DMS79 (cell line): Measurements from ENCODE around the gene DNAAF8.

Experiments used
- DNase-seq: peaks from one replicate; lab custom pipeline; 2025; lab: John Stamatoyannopoulos, UW

DNAAF8 gene

DNA sequence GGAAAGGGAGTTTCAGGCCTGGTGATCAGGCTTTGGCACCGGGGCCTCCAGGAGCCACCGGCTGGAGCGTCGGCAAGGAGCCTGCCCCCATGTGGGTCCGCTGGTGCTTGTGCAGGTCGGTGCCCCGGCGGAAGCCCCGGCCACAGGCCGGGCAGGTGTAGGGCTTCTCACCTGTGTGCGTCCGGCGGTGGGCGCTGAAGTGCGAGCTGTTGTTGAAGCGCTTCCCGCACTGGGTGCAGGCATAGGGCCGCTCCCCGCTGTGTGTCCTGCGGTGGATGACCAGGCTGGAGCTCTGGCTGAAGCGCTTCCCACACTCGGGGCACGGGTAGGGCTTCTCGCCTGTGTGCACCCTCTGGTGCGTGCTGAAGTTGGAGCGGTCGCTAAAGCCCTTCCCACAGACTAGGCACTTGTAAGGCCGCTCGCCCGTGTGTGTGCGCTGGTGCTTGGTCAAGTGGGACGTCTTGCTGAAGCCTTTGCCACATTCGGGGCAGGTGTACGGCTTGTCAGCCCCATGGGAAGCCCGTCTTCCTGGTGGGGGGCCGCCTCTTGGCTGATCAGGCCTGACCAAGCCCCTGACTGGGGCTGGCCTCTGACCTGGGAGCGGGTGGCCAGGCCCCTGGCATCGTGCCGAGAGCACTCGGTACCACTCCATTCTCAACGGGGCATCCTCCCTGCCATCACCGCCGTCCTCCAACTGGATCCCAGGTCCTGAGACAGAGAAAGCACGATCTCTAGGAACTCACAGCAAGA lies 18.2 kb downstream of the DNAAF8 start:
- peak; percentile 71 for DNase-seq

DNA sequence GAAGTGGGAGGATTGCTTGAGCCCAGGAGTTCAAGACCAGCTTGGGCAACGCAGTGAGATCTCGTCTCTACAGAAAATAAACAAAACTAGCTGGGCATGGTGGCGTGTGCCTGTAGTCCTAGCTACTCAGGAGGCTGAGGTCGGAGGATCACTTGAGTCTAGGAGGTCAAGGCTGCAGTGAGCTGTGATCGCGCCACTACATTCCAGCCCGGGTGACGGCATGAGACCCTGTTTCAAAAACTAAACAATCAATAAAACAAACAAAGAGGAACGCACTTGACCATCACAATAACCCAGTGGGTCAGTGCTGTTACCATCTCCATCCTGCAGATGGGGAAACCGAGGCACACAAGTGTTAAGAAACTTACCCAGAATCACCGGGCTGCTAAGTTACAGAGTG lies 18.9 kb downstream of the DNAAF8 start:
- DNase-seq = no peak

DNA sequence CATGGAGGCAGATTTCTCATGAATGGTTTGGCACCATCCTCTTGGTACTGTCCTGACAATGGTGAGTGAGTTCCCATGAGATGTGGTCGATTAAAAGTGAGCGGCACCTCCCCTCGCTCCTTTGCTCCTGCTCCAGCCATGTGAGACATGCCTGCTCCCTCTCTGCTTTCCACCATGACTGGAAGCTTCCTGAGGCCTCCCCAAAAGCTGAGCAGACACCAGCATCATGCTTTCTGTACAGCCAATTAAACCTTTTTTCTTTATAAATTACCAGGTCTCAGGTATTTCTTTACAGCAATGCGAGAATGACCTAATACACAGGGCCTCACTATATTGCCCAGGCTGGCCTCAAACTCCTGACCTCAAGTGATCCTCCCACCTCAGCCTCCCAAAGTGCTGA lies 20.5 kb downstream of the DNAAF8 start:
- DNase-seq = no peak

DNA sequence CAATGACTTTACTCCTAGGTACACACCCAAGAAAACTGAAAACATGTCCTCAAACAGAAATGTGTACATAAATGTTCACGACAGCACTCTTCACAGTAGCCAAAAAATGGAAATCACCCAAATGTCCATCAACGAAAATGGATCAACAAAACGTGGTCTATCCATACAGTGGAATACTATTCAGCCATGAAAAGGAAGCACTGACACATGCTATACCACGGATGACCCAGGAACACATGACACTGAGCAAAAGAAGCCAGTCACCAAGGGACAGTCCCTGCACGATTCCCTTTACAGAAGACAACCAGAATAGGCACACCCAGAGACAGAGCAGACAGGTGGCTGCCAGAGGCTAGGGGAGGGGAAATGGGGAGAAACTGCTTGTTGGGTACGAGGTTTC lies 21.4 kb downstream of the DNAAF8 start:
- no peak for DNase-seq

DNA sequence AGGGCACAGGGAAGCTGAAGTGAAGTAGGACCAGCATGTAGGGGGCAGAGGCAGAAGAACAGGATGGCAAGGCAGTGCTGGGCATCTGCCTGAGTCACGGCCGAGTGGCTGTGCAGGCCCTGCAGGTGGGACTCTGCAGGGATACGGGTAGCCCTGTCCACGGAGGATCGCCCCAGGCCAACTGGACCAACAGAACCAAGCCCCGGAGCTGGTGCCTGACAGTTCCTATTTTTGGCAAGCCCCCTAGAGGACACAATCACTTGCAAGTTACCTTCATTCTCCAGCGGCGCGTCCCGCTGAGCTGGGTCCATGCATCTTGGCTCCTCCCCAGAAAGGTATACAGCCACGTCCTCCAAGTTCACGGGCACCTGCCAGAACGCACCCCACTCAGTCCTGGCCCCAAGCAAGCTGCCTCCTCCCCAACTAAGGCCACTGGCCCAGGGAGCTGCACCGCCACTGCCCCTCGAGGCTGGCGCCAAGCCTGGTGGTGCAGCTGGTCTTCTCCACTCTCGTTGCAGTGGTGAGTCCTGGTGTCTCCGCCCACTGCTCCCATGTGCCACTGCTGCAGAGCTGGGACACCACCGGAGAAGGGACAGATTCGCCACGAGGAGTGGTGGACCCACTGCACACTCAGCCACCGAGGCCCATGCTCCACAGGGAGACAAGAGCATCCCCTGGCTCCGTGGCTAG lies 26.0 kb downstream of the DNAAF8 start:
- no peak for DNase-seq

DNA sequence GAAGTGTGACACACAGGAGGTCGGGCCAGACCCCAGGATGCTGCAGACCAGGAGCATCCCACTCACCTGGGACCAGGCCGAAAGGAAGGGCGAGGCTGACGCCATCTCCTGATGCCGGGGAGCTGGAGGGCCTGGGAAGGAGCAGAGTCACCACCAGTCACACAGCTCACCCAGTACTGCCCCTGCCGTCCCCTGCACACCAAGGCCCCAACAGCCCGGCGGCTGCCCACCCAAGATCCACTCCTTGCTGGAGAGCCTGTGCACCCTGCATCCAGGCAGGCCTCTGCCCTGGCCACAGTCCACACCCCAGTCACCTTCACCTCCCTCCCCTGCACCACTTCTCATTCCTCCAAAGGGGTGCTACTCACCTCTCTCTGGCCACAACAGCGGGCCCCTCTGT lies 27.9 kb downstream of the DNAAF8 start:
- no peak for DNase-seq

DNA sequence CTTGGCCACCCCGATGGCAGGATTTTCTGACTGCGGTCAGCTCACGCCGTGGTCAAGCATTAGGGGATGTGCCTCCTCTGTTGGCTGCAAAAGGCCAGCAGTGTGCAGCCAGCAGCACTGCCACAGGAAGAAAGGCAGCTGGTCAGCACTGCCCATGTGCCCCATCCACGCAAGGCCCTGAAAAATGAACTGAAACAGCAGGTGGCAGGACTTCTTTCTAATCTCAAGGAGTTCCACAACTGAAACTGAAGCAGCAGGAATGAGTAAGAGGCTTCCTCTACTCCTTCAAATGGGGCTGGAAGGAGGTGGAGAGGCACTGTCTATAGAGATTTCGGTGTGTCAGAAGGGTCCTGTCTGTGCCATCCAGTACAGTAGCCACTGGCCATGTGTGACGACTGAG lies 29.5 kb downstream of the DNAAF8 start:
- no peak for DNase-seq

DNA sequence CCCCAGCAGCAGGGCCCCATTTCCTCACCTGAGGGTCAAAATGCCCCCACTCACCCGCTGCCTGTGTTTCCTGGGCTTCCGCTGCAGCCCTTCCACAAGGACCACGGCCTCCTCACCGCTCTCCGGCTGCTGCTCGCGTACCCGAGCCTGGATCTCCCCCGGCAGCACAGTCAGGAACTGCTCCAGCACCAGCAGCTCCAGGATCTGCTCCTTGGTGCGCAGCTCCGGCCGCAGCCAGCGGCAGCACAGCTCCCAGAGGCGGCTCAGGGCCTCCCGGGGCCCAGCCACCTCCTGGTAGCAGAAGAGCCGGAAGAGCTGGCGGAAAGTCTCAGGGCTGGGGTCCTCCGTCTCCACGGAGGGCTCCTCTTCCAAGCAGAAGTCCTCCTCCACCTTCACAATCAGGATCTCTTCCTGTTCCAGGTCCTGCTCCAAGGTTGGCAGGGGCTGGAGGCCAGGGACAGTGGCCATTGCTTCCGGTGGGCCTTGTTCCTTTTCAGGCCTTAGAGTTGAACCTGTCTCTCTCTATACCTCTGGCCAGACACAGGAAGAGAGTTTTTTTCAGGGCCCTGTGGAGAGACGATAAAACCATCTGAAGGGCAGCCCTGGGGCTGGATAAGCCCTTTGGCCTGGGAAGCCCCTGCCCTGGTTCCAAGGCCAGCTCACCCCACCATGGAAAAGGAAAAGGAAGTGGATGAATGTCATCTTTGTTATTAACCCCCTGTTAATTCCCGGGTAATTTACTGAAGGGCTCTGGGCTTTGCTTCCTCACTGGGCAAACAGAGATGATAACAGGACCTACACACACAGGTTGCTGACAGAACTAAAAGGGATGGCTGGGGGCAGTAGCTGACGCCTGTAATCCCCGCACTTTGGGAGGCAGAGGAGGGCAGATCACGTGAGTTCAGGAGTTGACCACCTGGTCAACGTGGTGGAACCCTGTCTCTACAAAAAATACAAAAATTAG lies 31.5 kb downstream of the DNAAF8 start:
- DNase-seq = no peak

DNA sequence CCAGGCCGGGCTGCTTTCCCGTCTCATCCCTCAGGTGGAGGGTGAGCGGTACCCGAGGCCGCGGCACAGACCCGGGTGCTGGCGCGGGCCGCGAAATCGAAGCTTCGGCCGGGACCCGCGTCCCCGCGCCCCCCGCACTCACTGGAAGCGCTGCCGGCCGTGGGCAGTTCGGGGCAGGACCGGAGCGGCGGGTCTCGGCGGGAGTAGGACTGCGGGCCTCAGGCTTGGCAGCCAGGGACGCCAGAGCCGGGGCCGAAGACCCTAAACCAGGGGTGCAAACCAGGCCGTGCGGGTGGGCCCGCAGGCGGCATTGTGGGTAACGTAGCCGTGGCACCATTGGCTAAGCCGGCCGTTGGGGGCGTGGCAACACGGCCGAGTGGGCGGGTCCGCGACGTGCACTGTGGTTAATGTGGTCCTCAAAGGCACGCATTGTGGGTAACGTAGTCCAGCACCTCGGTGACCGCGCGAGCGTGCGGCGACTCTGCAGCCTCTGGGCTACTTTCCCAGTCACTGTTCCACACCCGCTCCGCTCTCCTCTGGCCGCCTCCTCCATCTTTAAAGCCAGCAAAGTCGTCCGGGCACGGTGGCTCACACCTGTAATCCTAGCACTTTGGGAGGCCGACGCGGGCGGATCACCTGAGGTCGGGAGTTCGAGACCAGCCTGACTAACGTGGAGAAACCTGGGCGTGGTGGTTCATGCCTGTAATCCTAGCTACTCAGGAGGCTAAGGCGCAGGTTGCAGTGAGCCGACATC lies 32.7 kb downstream of the DNAAF8 start, which contains the start of gene ZNF500:
Gene ZNF500 (minus strand): TSS at position 288 of the 754 bp plus-strand sequence. CDS start 1,184 bp downstream, outside the sequence.
- peak; percentile 82 for DNase-seq

DNA sequence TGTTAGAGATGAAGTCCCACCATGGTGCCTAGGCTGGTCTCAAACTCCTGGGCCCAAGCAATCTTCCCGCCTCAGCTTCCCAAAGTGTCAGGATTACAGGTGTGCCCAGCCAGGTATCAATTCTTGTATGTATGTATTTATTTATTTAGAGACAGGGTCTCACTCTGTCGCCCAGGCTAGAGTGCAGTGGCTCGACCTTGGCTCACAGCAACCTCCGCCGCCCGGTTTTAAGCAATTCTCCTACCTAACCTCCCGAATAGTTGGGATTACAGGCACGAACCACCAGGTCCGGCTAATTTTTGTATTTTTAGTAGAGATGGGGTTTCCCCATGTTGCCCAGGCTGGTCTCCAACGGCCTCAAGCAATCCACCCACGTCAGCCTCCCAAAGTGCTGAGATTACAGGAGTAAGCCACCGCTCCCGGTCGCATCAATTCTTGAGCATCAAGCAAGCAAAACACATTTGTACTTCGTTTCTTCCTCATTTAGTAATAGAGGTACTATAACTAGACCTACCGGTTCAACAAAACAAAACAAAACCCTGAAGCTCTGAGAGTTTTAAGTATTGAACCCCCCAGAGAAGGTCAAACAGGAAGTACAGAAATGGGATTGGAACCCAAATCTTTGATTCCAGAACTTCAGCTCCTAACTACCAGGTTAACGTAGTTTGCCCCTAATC lies 33.7 kb downstream of the DNAAF8 start:
- DNase-seq = no peak

DNA sequence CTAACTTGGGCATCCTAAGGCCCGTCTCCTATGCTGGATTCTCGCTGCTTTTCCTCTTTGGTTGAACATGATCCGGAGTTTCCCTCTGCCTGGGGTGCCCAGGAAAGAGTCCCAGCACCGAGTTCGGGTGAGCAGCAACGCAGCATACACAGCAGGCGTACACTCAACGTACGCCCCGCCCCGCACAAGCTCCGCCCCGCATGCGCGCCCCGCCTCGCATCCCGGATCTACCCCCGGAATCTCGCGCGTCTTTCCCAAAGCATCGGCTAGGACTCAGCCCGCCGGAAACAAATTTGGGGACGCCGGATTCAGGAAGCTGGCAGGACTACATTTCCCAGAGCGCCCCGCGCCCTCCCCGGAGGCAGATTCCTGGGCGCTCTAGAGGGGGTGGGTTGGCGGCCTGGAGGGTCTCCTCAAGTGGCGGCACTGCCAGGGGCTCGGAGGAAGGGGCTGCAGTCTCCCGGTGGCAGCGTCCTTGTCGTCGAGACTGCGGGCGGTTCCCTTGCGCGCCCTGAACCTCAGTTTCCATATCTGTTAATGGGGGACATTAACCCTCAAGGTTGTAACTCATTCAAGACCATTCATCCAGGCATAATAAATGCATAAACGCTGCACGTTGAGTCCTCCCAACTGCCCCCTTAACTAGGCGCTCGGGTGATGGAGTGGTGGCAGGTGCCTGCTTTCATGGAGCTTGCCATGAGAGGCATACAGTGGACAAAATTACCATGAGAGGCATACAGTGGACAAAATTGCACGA lies 34.4 kb downstream of the DNAAF8 start:
- peak; percentile 84 for DNase-seq

DNA sequence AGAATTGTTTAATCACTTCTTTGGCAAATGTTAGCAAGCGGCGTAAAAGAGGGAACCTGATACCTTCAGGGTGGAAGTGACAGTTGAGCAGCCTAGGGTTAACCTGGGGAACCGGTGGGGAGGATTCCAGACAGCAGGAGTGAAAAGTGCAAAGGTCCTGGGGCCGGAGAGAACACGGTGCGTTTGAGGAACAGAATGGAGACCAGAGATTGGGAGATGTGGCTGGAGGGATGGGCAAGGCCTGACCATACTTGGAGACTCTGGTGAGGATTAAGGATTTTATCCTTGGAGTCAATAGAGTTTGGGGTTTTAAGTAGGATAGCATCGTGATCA lies 34.9 kb downstream of the DNAAF8 start:
- no peak for DNase-seq

DNA sequence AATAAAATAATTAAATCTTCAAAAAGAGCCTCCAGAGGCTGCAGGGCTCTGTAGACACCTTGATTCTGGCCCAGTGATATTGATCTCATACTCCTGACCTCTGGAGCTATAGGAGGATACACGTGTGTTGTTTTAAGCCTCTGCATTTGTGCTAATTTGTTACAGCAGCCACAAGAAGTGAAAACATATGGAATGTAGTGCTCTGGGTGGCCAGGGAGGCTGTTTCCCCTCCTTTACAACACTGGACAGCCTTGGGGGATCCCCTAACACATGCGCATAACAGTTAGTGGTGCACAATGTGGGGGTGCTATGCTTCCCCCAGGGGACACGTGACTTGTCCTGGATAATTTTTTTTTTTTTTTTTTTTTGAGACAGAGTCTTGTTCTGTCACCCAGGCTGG lies 37.3 kb downstream of the DNAAF8 start:
- DNase-seq = no peak

DNA sequence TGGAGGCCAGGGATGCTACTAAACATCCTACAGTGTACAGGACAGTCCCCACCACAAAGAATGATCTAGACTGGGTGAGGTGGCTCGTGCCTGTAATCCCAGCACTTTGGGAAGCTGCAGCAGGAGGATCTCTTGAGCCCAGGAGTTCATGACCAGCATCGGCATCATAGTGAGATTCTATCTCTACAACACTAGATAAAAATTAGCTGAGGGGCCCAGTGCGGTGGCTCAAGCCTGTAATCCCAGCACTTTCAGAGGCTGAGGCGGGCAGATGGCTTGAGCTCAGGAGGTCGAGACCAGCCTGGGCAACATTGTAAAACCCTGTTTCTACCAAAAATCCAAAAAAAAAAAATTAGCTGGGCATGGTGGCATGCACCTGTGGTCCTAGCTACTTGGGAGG lies 38.0 kb downstream of the DNAAF8 start:
- DNase-seq = no peak

DNA sequence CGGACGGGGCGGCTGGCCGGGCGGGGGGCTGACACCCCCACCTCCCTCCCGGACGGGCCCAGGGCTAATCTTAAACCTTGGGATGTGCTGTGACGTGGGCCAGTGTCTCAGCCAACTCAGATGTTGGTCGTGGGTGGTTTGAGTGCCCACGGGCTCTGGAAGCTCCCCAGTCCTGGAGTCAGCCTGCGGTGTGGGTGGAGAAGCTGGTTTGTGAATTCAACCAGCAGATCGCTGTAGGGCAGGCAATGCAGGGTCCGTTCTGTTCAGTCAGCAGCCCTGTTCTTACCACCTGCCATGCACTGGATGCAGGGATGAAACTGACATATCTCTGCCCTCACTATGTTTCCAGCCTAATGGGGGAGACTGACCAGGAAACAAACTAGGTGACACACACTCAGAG lies 40.7 kb downstream of the DNAAF8 start:
- no peak for DNase-seq

DNA sequence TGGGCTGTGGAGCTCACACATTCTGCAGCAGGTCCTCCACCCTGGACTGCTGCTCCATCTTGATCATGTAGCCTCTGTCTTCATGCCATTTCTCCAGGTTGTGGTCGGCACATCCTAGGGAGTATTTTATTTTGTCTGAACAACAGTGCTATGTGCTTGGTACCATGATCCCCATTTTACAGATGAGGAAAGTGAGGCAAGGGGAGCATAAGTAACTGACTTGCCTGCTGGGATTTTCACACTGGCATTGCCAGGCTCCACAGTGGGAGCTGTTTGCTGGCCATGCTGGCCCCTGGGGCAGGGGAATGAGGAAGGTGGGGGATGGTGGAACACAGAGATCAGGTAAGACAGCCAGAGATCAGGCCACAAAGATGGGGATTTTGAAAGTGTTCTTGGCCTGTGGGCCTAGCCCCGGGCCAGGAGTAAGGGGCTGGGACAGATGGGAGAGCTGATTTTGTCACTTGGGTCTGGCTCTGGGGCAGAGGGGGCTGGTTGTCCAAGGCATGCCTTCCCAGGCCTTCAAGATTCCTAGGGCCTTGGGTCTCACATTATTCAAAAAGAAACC lies 41.9 kb downstream of the DNAAF8 start:
- DNase-seq = no peak

DNA sequence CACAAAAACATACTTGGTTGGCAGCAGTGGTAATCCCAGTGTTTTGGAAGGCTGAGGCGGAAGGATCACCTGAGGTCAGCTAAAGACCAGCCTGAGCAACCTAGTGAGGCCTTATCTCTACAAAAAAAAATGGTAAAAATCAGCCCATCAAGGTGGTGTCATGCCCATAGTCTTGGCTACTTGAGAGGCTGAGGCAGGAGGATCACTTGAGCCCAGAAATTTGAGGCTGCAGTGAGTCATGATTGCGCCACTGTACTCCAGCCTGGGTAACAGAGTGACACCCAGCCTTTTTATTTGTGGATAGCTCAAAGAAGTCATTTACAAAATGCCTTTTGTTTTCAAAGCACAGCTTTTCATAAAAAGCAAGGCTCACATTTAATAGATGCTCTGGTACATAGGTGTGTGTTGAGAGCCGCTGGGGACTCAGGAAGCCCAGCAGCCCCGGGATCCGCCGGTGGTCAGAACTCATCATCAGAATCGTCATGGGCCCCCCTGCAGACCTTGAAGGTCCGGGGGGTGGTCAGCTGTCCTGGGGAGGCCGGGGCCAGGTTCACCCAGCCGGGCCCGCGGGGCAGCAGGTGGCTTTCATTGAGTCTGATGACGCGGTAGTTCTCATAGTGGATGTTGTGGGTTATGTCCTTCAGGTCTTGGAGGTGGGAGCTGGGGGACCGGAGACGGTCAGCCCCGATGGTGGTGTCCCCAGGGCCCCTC lies 43.2 kb downstream of the DNAAF8 start:
- no peak for DNase-seq

DNA sequence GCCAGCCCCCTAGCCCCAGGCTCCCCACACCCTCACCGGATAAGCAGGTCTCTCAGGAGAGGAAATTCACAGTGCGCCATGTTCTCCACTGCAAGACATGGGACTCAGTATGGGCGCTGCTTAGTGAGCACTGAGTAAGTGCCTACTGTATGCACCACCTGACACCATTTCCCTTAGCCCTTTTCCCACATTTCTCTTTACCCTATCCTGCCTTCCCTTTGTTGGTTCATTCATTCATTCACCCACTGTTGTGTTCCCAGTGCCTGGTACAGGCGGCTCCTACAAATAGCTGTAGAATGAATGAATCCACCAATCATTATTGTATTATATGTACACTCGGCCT lies 43.7 kb downstream of the DNAAF8 start:
- DNase-seq = no peak

DNA sequence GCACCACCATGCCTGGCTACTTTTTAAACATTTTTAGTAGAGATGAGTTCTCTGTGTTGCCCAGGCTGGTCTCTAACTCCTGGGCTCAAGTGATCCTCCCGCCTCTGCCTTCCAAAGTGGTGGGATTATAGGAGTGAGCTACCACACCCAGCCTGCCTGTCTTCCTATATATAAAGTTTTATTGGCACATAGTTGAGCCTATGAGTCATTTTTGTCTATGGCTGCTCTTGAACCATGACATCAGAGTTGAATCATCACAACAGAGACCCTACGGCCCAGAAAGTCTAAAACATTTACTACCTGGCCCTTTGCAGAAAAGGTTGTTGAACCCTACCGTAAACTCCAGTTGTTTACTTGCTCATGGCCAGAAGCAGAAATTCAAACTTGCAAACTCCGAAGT lies 45.9 kb downstream of the DNAAF8 start:
- DNase-seq = no peak
